ENCODE data around the gene TRIM8.

Gene TRIM8

DNA sequence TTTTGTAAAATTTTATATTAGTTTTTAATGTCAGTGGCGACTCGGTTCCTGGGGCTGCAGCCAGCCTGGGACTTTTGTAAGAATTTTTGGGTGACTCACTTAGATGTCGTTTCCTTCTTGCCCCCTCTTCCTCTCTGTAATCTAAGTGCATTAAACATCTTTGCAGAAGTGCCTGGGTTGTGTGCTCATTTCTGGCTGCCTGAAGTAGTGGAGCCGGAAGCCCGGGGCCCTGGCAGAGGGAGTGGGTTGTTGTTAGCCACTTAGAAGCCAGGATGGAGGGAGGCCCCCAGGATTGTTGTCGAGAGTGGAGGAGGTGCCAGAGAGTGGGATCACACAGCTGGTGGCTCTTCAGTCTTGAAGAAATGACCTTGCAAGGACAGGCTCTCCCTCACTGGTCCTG, 11.0 kb upstream of the TRIM8 start:
- DNase-seq (ENCODE audit: low read depth), result no peak

DNA sequence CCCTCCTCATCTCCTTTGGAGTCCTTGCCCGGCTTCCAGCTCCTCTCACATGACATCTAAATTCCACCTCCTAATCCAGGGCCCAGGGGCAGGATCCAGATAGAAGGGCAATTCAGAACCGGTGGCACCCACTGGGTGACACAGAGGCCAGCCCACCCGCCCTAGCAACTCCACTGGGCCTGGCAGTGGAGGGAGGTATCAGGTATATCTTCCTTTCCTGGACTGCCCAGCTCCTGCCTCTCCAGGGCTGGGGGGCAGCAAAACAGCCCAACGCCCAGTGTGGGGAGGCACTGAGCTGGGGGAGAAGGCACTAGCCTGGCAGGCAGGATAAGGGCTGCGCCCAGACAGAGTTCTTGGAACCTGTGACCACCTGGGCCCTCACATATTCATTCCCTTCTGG, 10.4 kb upstream of the TRIM8 start:
- DNase-seq (ENCODE audit: low read depth), result no peak

DNA sequence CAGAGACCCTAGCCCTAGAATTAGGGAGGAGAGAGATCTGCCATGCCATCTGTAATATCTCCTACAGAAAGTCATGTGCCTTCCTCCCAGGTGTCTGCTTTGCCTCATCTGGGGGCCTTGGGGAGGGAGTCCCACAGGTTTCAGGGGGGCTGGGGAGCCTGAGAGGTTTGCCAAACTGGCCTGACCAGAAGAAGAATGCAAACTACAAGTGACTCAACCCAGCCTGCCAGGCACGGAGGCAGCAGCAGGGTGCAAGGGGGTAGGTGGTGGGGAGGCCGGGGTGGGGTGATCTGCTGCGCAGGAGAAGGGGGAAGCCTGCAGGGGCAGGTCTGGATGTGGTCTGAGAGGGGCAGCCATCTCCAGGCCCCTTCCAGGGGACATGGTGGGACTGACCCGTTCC, 9.6 kb upstream of the TRIM8 start:
- no peak for DNase-seq (ENCODE audit: low read depth)

DNA sequence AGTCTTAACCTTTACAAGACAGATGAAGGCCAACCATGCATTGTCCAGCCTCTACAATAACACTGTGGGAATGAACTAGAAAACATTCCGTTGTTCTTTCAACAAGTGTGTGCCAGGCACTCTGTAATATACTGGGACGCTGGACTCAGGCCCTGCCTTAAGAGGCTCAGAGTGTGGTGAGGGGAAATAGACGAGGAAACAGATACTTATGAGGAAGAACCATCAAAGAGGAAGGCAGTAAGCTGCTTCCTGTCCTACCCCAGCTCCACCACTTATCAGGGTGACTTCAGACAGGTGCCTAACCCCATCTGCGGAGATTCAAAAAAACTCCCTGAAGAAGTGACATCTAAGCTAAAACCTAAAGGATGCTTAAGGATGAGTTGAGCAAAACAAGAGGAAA, 8.9 kb upstream of the TRIM8 start:
- DNase-seq (ENCODE audit: low read depth), result no peak

DNA sequence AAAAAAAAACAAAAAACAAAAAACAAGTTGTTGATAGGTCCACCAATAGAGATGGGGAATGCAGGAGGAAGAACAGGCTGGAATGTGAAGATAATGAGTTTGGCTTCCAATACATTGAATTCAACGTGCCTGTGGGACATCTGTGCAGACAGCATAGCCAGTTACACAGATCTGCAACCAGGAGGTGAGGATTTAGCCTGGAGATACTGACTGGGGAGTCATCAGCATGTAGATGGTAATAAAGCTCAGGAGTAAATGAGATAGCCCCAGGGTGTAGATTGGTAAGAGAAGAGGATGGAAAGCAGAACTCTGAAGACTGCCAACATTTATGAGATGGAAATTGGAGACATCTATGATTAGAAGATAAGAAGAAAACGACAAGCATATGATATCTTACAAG, 4.7 kb upstream of the TRIM8 start:
- DNase-seq (ENCODE audit: low read depth), result no peak

DNA sequence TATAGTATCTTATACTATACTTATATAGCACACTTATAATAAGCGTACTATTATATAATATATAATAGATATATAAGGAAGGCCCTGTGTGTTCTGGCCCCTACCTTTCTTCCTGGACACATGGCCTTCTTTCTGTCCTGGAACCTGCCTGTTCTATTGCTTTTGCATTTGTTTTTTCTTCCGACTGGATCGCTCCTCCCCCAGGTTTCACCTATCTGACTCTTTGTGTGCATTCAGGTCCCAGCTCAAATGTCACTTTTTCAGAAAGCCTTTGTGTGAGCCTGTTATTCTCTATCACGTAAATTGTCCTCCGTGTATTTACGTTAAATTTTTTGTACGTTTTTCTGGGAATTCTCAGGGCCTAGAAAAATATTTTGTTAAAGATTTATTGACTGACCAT, 2.9 kb upstream of the TRIM8 start:
- DNase-seq (ENCODE audit: low read depth), result no peak

DNA sequence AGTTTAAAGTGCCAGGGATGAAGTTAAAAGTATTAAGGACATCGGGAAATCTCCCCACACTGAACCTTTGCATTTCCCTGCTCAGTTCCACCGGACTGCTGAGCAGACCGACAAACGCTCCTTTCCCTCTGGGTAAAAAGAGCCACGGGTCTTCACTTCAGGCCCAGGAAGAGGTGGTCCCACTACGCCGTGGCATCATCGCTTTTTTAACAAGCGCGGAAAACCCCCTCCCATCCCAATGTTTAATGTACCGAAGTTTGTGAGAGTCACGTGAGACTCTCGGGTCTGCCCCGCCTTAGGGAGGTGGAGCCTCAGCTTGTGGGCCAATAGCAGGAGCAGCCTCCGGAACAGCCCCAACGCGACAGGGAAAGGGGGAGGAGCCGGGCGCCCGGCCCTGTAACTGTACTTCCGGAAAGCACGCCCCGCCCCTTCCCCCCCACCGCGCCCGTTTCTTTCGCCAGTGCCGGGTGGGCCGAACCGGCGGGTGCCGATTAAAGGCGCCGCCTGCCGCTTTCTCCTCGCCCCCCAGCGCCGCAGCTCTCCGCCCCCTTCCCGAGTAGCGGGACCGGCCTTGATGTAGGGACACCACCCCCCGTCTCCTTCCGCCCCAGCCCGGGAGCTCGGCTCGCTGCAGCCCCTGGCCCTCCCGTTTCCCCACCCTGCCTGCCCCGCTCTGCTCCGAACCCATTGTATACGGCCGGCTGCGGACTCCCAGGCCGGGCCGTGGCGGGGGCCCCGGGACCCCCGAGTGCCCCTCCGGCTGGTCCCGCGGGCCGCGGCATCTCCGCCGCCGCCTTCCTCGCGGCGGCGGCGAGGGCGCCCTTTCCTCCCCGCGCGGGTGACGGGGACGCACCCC, 2.2 kb upstream of the TRIM8 start:
- DNase-seq (ENCODE audit: low read depth), result peak; percentile 98

DNA sequence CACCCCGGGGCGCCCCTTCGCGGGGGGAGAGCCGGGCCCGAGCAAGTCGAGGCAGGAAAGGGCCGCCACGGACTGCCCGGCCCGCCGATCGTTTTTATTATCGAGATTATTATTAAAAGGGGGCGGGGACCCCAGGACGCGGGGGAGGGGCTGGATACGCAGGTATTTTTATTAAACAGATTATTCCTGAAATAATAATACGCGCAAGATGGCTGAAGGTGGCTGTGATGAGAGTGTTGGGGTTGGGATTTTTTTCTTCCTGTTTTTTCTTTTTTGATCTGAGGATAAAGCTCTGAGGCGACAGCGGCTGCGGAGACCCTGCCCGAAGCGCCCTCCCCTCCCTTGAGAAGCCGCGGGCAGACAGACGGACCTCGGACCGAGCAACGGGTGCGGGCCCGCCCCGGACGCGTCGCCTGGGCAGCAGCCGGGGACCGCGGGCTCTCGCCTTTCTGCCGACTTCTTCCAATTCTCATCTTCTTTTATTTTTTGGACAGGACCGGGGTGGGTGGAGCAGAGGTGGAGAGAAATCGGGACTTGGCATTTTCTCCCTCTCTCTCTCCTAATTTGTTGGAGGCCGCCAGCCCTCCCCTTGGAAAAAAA, 1.4 kb upstream of the TRIM8 start:
- no peak for DNase-seq (ENCODE audit: low read depth)

DNA sequence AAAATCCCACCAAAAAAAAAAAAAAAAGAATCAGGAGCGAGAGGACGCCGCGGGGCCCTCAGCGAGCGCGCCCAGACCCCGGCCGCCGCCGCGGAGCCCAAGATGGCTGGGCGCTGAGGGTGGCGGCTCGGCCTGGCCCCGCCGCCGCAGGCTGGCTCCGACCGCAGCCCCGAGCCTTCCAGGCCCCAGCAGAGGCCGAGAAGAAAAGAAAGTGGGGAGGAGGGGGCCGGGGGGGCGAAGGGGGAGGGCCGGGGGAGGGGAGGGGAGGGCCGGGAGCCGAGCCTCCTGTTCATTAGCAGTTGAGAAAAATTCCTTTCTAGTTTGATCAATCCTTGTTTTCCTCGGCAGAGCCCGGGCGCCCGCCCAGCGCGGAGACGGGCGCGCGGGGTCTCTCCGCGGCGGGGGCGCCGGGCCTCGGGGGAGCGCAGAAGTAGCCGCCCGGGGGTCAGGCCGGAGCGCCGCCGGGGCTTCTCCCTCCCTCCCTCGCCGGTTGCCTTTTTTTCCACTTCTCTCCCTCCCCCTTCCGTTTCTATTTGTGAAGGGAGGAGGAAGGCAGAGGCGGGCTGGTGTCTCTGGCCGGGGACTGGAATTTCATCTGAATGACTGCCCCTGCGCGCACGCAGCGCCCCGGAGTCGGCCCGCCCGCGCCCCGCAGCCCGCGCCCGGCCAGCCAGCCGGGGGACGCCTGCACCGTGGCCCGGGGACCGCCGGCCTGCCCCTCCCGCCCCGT, 778 bp upstream of the TRIM8 start:
- DNase-seq (ENCODE audit: low read depth), result no peak

DNA sequence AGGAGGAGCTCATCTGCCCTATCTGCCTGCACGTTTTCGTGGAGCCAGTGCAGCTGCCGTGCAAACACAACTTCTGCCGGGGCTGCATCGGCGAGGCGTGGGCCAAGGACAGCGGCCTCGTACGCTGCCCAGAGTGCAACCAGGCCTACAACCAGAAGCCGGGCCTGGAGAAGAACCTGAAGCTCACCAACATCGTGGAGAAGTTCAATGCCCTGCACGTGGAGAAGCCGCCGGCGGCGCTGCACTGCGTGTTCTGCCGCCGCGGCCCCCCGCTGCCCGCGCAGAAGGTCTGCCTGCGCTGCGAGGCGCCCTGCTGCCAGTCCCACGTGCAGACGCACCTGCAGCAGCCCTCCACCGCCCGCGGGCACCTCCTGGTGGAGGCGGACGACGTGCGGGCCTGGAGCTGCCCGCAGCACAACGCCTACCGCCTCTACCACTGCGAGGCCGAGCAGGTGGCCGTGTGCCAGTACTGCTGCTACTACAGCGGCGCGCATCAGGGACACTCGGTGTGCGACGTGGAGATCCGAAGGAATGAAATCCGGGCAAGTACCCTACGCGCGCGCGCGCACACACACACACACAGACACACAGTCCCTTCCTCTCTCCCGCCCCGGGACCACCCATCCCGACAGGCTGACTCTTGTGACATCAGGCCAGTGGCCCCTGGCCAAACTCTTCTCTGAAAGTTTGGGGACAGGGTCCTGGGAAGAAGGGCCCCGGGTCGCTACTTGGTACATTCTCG, 538 bp downstream of the TRIM8 start:
- peak; percentile 68 for DNase-seq (ENCODE audit: low read depth)

DNA sequence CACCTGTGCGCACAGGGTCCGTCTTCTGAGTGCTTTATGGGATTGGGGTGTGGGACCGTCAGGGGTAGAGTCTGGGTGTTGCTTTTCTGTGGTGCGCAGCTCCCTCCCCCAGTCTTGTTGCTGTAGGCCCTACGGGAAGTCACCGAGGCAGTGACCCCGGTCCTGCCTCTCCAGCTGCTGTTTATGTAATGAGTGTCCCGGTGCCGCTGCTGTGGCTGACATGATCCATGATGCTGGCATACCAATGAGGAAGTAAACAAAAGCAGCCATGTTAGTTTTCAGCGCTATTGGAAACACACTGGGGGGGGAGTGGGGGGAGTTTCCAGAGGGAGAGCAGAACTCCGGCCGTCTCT, 1.1 kb downstream of the TRIM8 start:
- no peak for DNase-seq (ENCODE audit: low read depth)

DNA sequence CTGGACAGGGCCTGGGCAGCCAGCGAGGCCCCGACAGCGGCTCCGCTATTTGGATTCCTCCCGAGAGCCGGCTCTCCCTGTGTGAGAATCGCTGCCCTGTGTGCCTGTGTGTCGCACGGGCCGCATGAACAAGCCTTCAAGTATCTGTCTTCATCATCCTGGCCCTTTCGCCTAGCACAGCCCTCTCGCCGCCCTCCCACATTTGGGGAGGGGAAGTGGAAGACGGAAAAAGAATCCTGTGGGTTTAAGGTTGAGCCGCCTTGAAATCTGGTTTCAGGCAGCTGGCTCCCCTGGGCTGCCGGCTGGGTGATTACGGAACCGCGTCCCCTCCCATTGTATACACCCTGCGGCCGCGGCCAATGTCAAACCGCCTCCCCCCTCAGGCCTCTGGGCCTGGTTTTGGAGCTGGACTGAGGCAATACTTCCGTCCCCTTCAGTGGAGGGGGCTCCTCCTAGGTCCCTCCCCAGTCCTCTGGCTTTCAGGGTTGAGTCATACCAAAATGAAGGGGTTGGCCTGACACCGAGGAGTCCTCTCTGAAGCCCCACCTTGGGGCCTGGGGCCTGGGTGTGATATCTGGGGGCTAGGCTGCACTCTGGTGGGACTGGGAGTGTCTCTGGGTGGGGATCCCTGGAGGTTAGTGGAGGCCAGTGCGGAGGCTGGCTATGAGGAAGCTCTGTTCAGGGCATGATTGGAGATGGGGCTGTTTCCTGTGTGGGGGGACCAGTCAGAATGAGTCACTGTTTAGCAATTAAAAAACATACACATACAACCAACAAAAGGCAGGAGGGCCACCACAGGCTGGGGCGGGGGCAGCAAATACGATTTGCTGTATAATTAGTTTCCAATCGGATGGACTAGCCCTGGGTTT, 1.7 kb downstream of the TRIM8 start:
- peak; percentile 71 for DNase-seq (ENCODE audit: low read depth)

DNA sequence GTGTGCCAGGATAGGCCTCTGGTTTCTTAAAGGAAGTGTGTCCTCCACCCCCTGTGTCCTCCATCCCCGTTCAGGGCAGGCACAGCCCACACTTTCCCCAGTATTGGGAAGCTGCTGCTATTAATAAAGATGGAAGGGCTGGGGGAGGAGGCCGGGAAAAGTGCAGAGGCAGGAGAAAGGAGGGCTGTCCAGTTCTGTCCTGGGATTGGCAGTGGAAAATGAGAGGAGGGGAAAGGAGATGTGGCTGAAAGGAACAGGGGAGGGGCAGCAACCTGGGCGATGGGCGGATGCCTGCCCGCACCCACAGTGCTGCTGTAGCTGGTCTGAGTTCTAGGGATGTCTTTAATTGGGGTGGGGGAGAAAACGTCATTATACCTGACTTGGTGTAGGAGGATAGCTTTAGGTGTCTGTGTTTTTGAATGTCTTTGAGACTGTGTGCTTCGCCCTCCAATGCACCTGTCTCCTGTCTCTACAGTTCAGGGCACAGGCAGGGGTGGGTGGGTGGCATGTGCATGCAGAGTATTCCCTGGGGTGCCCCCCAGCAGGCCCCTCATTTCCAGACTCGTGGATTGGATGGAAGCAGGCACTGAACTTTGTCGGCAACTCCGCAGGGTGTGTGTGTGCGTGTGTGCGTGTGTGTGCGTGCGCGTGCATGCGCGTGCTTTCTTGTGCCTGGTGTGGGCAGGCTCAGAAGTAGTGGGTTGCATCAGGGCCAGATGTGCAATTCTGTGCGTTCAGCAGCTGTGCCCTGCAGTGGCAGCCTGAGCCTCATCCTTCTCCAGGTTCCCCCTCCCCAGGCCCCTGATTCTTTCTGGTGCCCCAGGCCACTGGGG, 2.5 kb downstream of the TRIM8 start:
- no peak for DNase-seq (ENCODE audit: low read depth)

DNA sequence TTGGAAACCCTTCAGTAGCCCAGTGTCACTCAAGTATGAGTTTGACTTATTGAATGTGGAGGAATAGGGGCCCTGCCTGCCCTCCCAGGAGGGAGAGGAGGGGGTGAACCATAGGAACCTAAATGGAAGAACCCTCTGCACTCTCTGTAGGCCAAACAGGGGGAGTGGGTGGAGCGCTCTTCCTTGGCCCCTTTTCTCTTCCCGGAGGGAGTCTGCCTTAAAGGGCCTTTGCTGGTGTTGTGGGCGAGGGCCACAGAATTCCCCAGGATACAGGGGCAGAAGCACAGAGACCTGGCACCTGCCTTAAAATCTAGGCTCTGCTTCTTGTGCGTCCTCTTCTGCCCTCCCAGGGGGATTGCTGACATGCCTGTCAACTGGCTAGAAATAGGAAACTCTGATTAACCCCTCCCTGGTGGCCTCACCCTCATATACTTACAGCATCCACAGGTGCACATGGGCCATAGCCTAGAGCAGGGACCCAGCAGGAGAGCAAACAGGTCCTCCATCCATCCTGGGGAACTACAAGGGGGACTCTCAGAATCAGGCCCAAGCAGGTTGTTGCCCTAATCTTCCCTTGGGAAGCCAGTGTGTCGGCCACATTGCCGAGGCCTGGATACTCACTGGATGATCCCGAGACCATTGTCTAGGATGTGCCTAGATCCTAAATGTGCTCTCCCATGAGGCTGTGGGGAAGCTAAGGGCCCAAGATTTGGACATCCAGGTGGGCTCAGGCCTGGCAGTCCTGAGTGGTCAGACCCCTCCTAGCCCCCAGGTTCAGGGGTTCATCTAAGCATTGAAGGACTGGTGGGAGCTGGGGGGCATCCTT, 3.4 kb downstream of the TRIM8 start:
- no peak for DNase-seq (ENCODE audit: low read depth)

DNA sequence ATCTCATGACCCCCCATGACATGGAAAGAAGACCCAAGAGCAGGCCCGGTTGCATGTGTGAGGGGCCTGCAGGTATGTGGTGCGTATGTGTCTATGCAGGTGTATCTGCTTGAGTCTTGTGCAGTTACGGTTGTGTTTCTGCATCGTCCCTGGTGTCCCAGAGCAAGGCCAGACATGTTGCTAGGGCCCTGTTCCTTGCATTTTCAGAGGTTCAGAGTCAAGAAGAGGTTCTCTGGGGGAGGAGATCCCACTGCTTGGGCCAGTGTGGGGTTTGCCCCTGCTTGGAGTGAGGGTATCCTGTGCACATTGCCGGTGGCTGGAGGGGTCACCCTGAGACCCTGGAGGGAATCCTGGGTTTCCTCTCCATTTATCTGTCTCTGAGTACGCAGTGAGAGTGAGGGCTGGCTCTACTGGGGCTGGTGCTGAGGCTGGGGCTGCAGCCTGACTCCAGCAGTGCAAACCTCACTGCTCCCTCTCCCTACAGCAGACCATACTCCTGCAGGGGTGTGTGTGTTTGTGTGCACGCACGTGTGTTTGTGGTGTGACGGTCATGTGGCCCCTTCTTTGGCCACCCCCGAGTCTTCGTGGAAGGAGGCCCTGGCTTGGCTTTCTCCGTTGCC, 4.1 kb downstream of the TRIM8 start:
- DNase-seq (ENCODE audit: low read depth), result no peak

DNA sequence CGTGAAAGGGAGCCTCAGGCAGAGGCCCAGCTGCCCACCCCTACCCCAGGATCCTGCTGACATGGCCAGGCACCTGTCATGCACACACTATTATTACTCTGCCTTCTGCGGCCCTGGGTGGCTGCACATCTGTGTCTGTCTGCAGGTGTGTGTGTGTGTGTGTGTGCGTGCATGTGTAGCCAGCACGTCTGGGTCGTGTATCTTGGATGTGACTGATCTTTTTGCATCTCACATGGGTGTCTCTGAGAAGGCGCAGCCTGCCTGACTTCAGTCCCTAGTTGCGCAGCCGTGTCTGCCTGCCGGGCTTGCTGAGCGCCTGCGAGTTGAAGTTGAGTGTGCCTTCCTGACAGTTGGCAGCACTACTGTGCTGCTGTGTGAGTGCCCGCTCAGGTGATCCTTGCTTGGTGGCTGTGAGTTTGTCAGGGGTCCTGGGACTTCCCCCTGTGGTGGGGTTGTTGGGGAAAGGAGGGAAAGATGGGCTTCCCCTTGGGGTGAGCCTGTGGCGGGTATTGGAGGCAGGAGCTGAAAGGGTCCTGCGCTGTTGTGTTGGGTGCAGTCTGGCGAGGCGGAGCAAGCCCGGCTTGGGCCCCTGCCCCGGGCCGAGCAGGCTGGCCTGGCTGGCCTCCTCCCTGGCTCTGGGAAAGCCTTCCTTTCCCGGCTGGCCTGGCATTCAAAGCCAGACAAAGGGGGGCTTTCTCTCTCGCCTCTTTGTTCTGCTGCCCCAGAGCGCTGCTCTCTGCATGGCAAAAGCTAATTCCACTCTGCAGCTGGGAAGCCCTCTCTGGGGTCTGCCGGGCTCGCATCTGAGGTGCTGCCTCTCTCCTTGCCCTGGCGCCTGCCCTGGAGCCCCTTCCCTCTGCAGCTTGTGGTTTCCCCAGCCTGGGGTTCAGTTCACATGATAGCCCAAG, 4.9 kb downstream of the TRIM8 start:
- no peak for DNase-seq (ENCODE audit: low read depth)

DNA sequence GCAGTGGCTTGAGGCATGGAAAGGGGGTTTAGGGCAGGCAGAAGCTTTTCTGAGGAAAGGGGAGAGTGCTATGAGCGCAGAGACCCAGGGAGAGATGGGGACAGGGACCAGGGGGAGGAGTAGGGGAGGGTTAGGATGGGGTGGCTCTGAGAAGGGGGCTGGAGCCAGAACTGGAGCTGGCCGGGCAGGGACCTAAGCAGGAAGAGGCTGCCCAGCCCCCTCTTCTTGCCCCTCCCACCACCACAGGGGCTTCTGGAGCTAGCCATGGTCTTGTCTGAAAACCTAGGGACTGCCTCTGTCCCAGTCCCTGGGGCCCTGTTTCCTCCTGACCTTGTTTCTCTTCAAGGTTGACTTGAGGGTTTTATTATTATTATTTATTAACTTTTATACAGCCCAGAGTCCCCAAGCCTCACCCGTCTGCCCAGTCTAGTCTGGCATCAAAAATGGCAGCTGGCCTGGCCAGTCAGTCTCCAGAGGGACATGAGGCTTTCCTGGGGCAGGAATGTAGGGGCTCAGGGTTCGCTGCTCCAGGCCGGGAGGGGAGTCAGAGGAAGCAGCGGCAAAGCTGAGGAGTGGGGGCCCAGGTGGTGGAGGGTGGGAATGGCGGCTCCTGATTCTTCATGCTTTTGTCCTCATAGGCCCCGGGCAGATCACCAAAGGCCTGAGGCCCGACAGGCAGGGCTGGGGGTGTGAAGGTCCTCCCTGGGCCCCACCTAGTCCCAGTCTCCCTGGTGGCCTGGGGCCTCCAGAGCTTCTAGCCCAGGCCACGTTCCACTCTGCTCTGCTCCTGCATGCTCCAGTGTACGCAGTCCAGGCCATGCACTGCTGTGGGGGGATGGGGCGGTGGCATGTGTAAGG, 5.7 kb downstream of the TRIM8 start:
- DNase-seq (ENCODE audit: low read depth), result no peak
